ENCODE data around the gene QRICH1.
A peak's percentile ranks its signal among the peaks of the same experiment; 100 is the strongest.

QRICH1 gene

DNA sequence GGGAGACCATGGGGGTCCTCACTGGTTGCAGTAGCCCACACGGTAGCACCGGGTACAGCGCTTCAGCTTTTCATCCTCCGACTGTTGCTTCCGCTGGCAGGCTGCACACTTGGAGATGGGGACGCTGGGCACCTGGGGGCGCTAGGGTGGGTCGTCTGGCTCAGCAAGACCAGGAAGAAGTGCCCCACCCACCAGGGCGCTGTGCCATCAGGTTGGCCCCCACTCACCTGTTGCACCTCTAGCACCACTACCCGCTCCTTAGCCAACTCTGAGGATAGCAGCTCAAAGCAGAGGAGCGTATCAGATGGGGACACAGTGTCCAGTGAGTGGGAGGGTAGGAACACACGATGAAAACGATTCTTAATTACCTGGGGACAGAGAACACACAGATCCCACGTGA, 18.4 kb upstream of the QRICH1 start:
- H3K27ac ChIP-seq, result no peak overlapping the region
- TF ChIP-seq, protein P1, sequence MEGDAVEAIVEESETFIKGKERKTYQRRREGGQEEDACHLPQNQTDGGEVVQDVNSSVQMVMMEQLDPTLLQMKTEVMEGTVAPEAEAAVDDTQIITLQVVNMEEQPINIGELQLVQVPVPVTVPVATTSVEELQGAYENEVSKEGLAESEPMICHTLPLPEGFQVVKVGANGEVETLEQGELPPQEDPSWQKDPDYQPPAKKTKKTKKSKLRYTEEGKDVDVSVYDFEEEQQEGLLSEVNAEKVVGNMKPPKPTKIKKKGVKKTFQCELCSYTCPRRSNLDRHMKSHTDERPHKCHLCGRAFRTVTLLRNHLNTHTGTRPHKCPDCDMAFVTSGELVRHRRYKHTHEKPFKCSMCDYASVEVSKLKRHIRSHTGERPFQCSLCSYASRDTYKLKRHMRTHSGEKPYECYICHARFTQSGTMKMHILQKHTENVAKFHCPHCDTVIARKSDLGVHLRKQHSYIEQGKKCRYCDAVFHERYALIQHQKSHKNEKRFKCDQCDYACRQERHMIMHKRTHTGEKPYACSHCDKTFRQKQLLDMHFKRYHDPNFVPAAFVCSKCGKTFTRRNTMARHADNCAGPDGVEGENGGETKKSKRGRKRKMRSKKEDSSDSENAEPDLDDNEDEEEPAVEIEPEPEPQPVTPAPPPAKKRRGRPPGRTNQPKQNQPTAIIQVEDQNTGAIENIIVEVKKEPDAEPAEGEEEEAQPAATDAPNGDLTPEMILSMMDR (IDR thresholded peaks at IDR 0.05), result no peak
- no peaks in the 10 kb centered on the region for H3K9me3 ChIP-seq
- no peaks in the 10 kb centered on the region for H3K27me3 ChIP-seq
- no peak overlapping the region for H3K4me3 ChIP-seq
- intact Hi-C loops (cut with DNase I; ENCODE audit: low total_unique reads), result no loop called here
- DNase-seq, result no peak
- no peaks in the 10 kb centered on the region for H3K4me1 ChIP-seq
- peaks cover 90 to 99% (median 95%) of the 10 kb centered on the region in 3 donors for H3K36me3 ChIP-seq

DNA sequence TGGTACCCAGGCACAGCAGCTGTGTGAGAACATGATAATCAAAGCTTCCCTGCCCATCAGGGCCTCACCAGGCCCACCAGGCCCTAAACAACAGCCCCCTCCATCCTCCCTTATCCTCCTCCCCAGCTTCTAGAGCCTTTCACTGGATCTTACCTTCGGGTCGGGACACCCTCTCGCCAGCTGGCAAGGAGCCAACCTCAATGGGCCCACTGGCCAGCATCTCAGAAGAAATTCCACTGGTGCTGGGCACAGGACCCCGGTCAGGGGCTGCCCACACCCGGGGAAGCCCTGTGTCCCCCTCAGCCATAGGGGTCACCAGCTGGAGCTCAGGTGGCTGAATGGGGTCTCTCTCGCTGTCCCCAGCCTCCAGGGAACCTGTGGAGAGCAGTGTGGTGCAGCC, 17.5 kb upstream of the QRICH1 start:
- intact Hi-C loops (cut with DNase I; ENCODE audit: low total_unique reads), result no loop called here
- no peaks in the 10 kb centered on the region for H3K9me3 ChIP-seq
- H3K27me3 ChIP-seq, result no peaks in the 10 kb centered on the region
- H3K36me3 ChIP-seq, result peaks cover 81 to 92% (median 86%) of the 10 kb centered on the region in 3 donors
- TF ChIP-seq, protein P1 (IDR thresholded peaks at IDR 0.05), result no peak
- no peaks in the 10 kb centered on the region for H3K4me1 ChIP-seq
- no peak overlapping the region for H3K27ac ChIP-seq
- no peak for DNase-seq
- H3K4me3 ChIP-seq, result no peak overlapping the region

DNA sequence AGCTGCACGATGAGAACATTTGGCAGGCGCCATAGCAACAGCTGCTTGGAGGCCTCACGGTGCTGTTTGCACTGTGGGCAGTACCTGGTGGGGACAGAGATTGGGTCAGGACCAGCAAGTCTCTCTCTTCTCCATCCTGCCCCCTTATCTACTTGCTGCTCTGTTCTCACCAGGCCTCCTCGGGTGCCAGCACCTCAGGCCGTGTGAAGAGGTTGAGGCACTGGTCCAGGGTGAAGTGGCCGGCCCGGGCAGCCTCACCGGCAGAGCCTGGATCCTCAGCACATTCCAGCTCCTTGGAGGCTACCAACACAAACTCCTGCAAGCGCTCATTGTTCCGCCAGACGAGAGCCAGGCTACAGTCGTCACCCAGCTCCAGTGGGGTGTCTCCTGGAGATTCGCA, 16.9 kb upstream of the QRICH1 start:
- no peaks in the 10 kb centered on the region for H3K27me3 ChIP-seq
- DNase-seq, result no peak
- intact Hi-C loops (cut with DNase I; ENCODE audit: low total_unique reads), result no loop called here
- H3K9me3 ChIP-seq, result no peaks in the 10 kb centered on the region
- H3K4me1 ChIP-seq, result peaks cover 0 to 5% (median 2%) of the 10 kb centered on the region in 4 donors
- H3K27ac ChIP-seq, result no peak overlapping the region
- TF ChIP-seq, protein P1 (IDR thresholded peaks at IDR 0.05), result no peak
- H3K36me3 ChIP-seq, result peaks cover 75 to 87% (median 80%) of the 10 kb centered on the region in 3 donors
- H3K4me3 ChIP-seq, result no peak overlapping the region

DNA sequence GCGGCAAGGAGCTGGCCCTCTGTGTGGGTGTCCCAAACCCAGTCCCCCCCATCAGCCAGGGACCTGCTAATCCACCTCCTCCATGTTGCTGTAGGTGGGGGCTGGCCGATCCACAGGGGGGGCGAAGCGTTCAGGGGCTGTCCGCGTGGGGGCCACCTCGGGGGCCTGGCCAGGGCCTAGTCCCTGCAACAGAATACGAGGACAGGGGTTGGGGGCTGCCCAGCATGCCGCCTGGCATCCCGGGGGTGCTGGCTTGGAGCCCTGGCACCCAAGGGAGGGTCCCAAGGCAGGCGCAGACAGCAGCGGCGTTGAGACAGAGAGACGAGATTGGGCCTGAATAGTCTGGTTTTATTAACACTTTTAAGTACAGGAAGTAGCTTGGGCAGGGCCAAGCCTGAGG, 14.5 kb upstream of the QRICH1 start:
- intact Hi-C loops (cut with DNase I; ENCODE audit: low total_unique reads), result no loop called here
- DNase-seq, result no peak
- TF ChIP-seq, protein P1 (IDR thresholded peaks at IDR 0.05), result no peak
- Histone ChIP-seq H3K4me1 (peaks cover 0 to 21% (median 19%) of the 10 kb centered on the region in 4 donors), H3K36me3 (peaks cover 51 to 62% (median 56%) of the 10 kb centered on the region in 3 donors), H3K4me3 (no peak overlapping the region), H3K27me3 (no peaks in the 10 kb centered on the region), H3K9me3 (no peaks in the 10 kb centered on the region), H3K27ac (no peak overlapping the region)

DNA sequence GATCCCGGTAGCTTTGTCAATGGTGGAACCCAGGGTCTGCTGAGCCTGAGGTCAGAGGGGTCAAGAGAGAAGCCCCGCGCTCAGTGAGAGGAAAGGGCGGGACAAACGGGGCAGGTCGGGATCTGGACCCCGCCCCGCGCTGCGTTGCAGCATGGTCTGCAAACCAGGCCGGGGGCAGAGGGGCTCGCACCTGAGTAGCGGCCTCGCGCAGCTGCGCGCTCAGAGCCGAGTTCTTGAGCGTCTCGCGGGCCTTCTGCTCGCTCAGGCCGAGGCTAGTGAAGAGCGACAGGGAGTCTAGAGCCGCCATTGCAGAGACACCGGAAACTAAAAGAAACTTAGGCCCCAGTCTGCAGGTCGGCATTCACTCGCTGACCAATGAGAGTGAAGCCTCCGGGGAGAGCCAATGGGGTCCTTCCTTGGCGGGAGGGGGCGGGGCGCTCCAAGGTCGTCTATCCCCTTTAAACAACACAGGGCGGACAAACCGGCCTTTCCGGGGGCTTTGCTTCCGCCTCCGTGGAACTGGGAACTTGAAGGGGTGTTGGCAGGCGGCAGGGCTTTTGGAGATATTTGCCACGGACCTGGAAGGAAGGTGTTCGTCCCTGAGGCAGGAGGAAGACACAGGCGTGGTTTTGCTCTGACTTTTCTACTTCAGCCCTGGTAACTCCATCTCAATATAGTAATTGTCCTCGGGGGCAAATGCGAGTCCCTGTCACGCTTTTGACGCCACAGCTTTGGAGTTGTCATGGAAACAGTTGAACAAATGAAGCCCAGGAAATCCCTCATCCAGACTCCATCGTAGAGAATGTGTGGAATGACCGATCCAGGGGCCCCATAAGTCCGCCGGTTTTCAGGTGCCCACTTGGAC, 10.8 kb upstream of the QRICH1 start, which contains the start of gene QARS1:
Gene QARS1, minus strand, starts transcription at position 331 of the 865 bp plus-strand sequence. Its CDS starts 24 bp downstream, at position 307.
- peak within 1 kb of the TSS; percentile 86 for H3K27ac ChIP-seq
- intact Hi-C loops (cut with DNase I; ENCODE audit: low total_unique reads), result no loop called here
- no peaks in the 10 kb centered on the region for H3K9me3 ChIP-seq
- peak within 1 kb of the TSS; percentile 85 to 96 for H3K4me3 ChIP-seq
- peak; percentile 96 to 97 for DNase-seq
- H3K4me1 ChIP-seq, result peaks cover 0 to 26% (median 21%) of the 10 kb centered on the region in 4 donors
- TF ChIP-seq, protein P1 (IDR thresholded peaks at IDR 0.05), result no peak
- H3K36me3 ChIP-seq, result peaks cover 36 to 61% (median 49%) of the 10 kb centered on the region in 3 donors
- no peaks in the 10 kb centered on the region for H3K27me3 ChIP-seq
